Glomerular visceral epithelial cell (primary cell): ENCODE results near the gene SPDYE2.
"Not testable (repeated sequence)": the region's sequence is repeated elsewhere in the genome, so short reads cannot be mapped to it uniquely, and the experiment has no call there.

ENCODE experiments used
- DNase-seq: peaks from one replicate; pipeline ENCODE4 v3.0.0-alpha.2; 2016; ENCODE audit errors: extremely low spot score

SPDYE2 gene

GRCh38 chr7:102540604-102541003 lies 10.4 kb upstream of the SPDYE2 start:
- not testable (repeated sequence) for DNase-seq

- not testable (repeated sequence) for DNase-seq
These were observed 8.9 kb upstream of the SPDYE2 start for GRCh38 chr7:102542083-102542482.

GRCh38 chr7:102542771-102543170 lies 8.3 kb upstream of the SPDYE2 start:
- not testable (repeated sequence) for DNase-seq

- DNase-seq = not testable (repeated sequence)
These were observed 7.4 kb upstream of the SPDYE2 start, which contains the start of gene UPK3BL2 for GRCh38 chr7:102543596-102543995. Gene UPK3BL2, minus strand, starts transcription at chr7:102543696. Its CDS starts 60 bp downstream, at chr7:102543636.

GRCh38 chr7:102544372-102544771 lies 6.7 kb upstream of the SPDYE2 start:
- not testable (repeated sequence) for DNase-seq

GRCh38 chr7:102545288-102545687 lies 5.7 kb upstream of the SPDYE2 start:
- DNase-seq = not testable (repeated sequence)

- not testable (repeated sequence) for DNase-seq
These were observed 4.7 kb upstream of the SPDYE2 start for GRCh38 chr7:102546353-102546752.

- not testable (repeated sequence) for DNase-seq
These were observed 17.6 kb downstream of the SPDYE2 start for GRCh38 chr7:102568620-102569019.

- not testable (repeated sequence) for DNase-seq
These were observed 21.5 kb downstream of the SPDYE2 start, which contains the start of gene POLR2J3 for GRCh38 chr7:102572261-102573239. Gene POLR2J3, minus strand, starts transcription at chr7:102572583. Its CDS starts 62 bp downstream, at chr7:102572521.

GRCh38 chr7:102574607-102575006 lies 23.6 kb downstream of the SPDYE2 start:
- DNase-seq = not testable (repeated sequence)

- DNase-seq = not testable (repeated sequence)
These were observed 25.3 kb downstream of the SPDYE2 start for GRCh38 chr7:102576363-102576762.

- DNase-seq = not testable (repeated sequence)
These were observed 26.6 kb downstream of the SPDYE2 start for GRCh38 chr7:102577315-102578240.

GRCh38 chr7:102578486-102578885 lies 27.5 kb downstream of the SPDYE2 start:
- not testable (repeated sequence) for DNase-seq

GRCh38 chr7:102581722-102582121 lies 30.7 kb downstream of the SPDYE2 start:
- not testable (repeated sequence) for DNase-seq

GRCh38 chr7:102583495-102583894 lies 32.5 kb downstream of the SPDYE2 start:
- not testable (repeated sequence) for DNase-seq

GRCh38 chr7:102589857-102590256 lies 38.8 kb downstream of the SPDYE2 start:
- not testable (repeated sequence) for DNase-seq

- not testable (repeated sequence) for DNase-seq
These were observed 41.5 kb downstream of the SPDYE2 start for GRCh38 chr7:102592477-102593019.

- DNase-seq = not testable (repeated sequence)
These were observed 42.8 kb downstream of the SPDYE2 start for GRCh38 chr7:102593637-102594334.

- not testable (repeated sequence) for DNase-seq
These were observed 45.0 kb downstream of the SPDYE2 start for GRCh38 chr7:102596036-102596435.

- not testable (repeated sequence) for DNase-seq
These were observed 48.7 kb downstream of the SPDYE2 start for GRCh38 chr7:102599699-102600098.

- DNase-seq = not testable (repeated sequence)
These were observed 51.3 kb downstream of the SPDYE2 start for GRCh38 chr7:102602317-102602716.
